Ovary (tissue), 3 donors: ENCODE measurements around the gene CERCAM.

Experiments
- CTCF ChIP-seq, 3 donors: fragments of 450-650 bp in 2 of 3; fragments of 200-600 bp in 1 of 3; IDR thresholded peaks; one replicate each; pipeline versions ENCODE4 v1.5.1 to v1.8.0; 2016 to 2022; ENCODE audit warnings: antibody characterized with exemption in 3 of 3, mild to moderate bottlenecking in 1 of 3
- POLR2A ChIP-seq: fragments of 450-650 bp; IDR thresholded peaks from one replicate; pipeline ENCODE4 v1.6.1; 2017; ENCODE audit warnings: antibody characterized with exemption, mild to moderate bottlenecking, moderate library complexity
- donor health status: DM: no; HTN: no; CAD: no.

- TF ChIP-seq POLR2A (no peak), CTCF (IDR thresholded peaks at IDR 0.05) (no peak)
Measured at GRCh38 chr9:128459011-128459410, 38.4 kb downstream of the CERCAM start.
